H9 (cell line): ENCODE data around the gene CEP44. TPM values are rescaled to one million over a fixed set of nuclear protein-coding genes. Genes with fewer than 3 reads are reported as not detected.
"Not testable (repeated sequence)": the region's sequence is repeated elsewhere in the genome, so short reads cannot be mapped to it uniquely, and the experiment has no call there.

Experiments
- DNase-seq: peaks from one replicate; pipeline ENCODE4 v3.0.0-alpha.2; 2017
- H2AFZ ChIP-seq: one replicate; pipeline ENCODE4 v1.6.1; 2013; ENCODE audit warnings: mild to moderate bottlenecking, low read length, control low read depth, moderate library complexity
- H2AK5ac ChIP-seq: 2 replicates; pipeline ENCODE4 v1.6.1; 2013; ENCODE audit warnings: low read length, control low read depth, mixed read lengths; ENCODE audit not compliant: insufficient read length
- H2BK120ac ChIP-seq: one replicate; pipeline ENCODE4 v1.6.1; 2013; ENCODE audit warnings: low read depth, mild to moderate bottlenecking, low read length, control low read depth, inconsistent platforms; ENCODE audit not compliant: poor library complexity, severe bottlenecking
- H2BK12ac ChIP-seq: 2 replicates; pipeline ENCODE4 v1.6.1; 2013; ENCODE audit warnings: low read length, control low read depth, mixed read lengths, low read depth; ENCODE audit not compliant: insufficient read length
- H2BK15ac ChIP-seq: 2 replicates; pipeline ENCODE4 v1.6.1; 2013; ENCODE audit warnings: low read depth, low read length, control low read depth
- H2BK20ac ChIP-seq: one replicate; pipeline ENCODE4 v1.6.1; 2013; ENCODE audit warnings: low read depth, mild to moderate bottlenecking, low read length, control low read depth, inconsistent platforms; ENCODE audit not compliant: poor library complexity, severe bottlenecking
- H2BK5ac ChIP-seq: 2 replicates; pipeline ENCODE4 v1.6.1; 2013; ENCODE audit warnings: low read length, control low read depth, mixed read lengths; ENCODE audit not compliant: insufficient read length
- H3K14ac ChIP-seq: 2 replicates; pipeline ENCODE4 v1.6.1; 2013; ENCODE audit warnings: low read length, control low read depth; ENCODE audit not compliant: insufficient read depth
- H3K18ac ChIP-seq: 2 replicates; pipeline ENCODE4 v1.6.1; 2013; ENCODE audit warnings: low read depth, mild to moderate bottlenecking, mixed read lengths, low read length, control low read depth; ENCODE audit not compliant: insufficient read length
- H3K23ac ChIP-seq: 2 replicates; pipeline ENCODE4 v1.6.1; 2013; ENCODE audit warnings: low read length, control low read depth, mixed read lengths, low read depth; ENCODE audit not compliant: insufficient read length
- H3K23me2 ChIP-seq: 2 replicates; pipeline ENCODE4 v1.6.1; 2013; ENCODE audit warnings: low read depth, mild to moderate bottlenecking, mixed read lengths, low read length, control low read depth; ENCODE audit not compliant: insufficient read length, poor library complexity, severe bottlenecking
- H3K27ac ChIP-seq: 2 replicates; pipeline ENCODE4 v1.5.1; 2013; ENCODE audit warnings: low read length, control low read depth, mixed read lengths, low read depth; ENCODE audit not compliant: insufficient read length
- H3K27me3 ChIP-seq: 2 replicates; pipeline ENCODE4 v1.6.1; 2013; ENCODE audit warnings: low read length, control low read depth, inconsistent platforms; ENCODE audit not compliant: insufficient read depth
- H3K4ac ChIP-seq: 2 replicates; pipeline ENCODE4 v1.6.1; 2013; ENCODE audit warnings: low read depth, mild to moderate bottlenecking, control low read depth, inconsistent platforms, low read length, moderate library complexity
- H3K4me1 ChIP-seq: 2 replicates; pipeline ENCODE4 v1.6.1; 2013; ENCODE audit warnings: low read length, control low read depth, inconsistent platforms; ENCODE audit not compliant: insufficient read depth
- H3K4me2 ChIP-seq: 2 replicates; pipeline ENCODE4 v1.6.1; 2013; ENCODE audit warnings: low read length, control low read depth, mixed read lengths; ENCODE audit not compliant: insufficient read length, insufficient read depth
- H3K56ac ChIP-seq: 2 replicates; pipeline ENCODE4 v1.6.1; 2013; ENCODE audit warnings: low read depth, mild to moderate bottlenecking, mixed read lengths, low read length, control low read depth; ENCODE audit not compliant: insufficient read length
- H3K79me1 ChIP-seq: 2 replicates; pipeline ENCODE4 v1.6.1; 2013; ENCODE audit warnings: low read depth, mild to moderate bottlenecking, moderate library complexity, low read length, control low read depth, inconsistent platforms; ENCODE audit not compliant: insufficient read depth, poor library complexity, severe bottlenecking
- H3K79me2 ChIP-seq: 2 replicates; pipeline ENCODE4 v1.6.1; 2013; ENCODE audit warnings: low read length, control low read depth, inconsistent platforms; ENCODE audit not compliant: insufficient read depth
- H3K9ac ChIP-seq: 2 replicates; pipeline ENCODE4 v1.6.1; 2013; ENCODE audit warnings: low read length, control low read depth, mixed read lengths; ENCODE audit not compliant: insufficient read length; ENCODE audit errors: extremely low read depth
- H3K9me3 ChIP-seq: one replicate; pipeline ENCODE4 v1.6.1; 2013; ENCODE audit warnings: low read depth, low read length, inconsistent platforms; ENCODE audit not compliant: control insufficient read depth
- H3T11ph ChIP-seq: one replicate; pipeline ENCODE4 v1.6.1; 2013; ENCODE audit warnings: mild to moderate bottlenecking, low read length, control low read depth, inconsistent platforms
- H4K20me1 ChIP-seq: one replicate; pipeline ENCODE4 v1.6.1; 2013; ENCODE audit not compliant: control insufficient read depth, insufficient read length, insufficient read depth
- H4K5ac ChIP-seq: 2 replicates; pipeline ENCODE4 v1.6.1; 2013; ENCODE audit warnings: low read depth, mild to moderate bottlenecking, mixed read lengths, low read length, control low read depth; ENCODE audit not compliant: insufficient read length
- H4K8ac ChIP-seq: replicated peaks from 2 replicates; pipeline ENCODE4 v1.6.1; 2013; ENCODE audit warnings: low read length, control low read depth, mixed read lengths, low read depth; ENCODE audit not compliant: insufficient read length
- H4K91ac ChIP-seq: 2 replicates; pipeline ENCODE4 v1.6.1; 2013; ENCODE audit warnings: low read depth, mild to moderate bottlenecking, moderate library complexity, mixed read lengths, low read length, control low read depth; ENCODE audit not compliant: insufficient read length
- H3K27ac Mint-ChIP-seq, 3 experiments: 2 replicates in 2 of 3; 3 replicates in 1 of 3; pipeline ENCODE4 v1.8.0; 2020 to 2021; ENCODE audit warnings: mixed read lengths in 3 of 3, mild to moderate bottlenecking in 1 of 3, moderate library complexity in 1 of 3
- H3K27me3 Mint-ChIP-seq: 2 replicates; pipeline ENCODE4 v1.8.0; 2021; ENCODE audit warnings: low read depth, mild to moderate bottlenecking, moderate library complexity, mixed read lengths
- H3K36me3 Mint-ChIP-seq, 3 experiments: 2 replicates in 2 of 3; 3 replicates in 1 of 3; pipeline ENCODE4 v1.8.0; 2020 to 2021; ENCODE audit warnings: low read depth in 3 of 3, mixed read lengths in 3 of 3; ENCODE audit not compliant: insufficient read depth in 1 of 3
- H3K4me1 Mint-ChIP-seq, 2 experiments: 2 replicates each; pipeline ENCODE4 v1.8.0; 2020; ENCODE audit warnings: mixed read lengths in 2 of 2
- H3K4me3 Mint-ChIP-seq, 2 experiments: 2 replicates in 1 of 2; 3 replicates in 1 of 2; pipeline ENCODE4 v1.8.0; 2020 to 2021; ENCODE audit warnings: mild to moderate bottlenecking in 2 of 2, mixed read lengths in 2 of 2, moderate library complexity in 1 of 2
- H3K9me3 Mint-ChIP-seq, 2 experiments: 2 replicates in 1 of 2; 3 replicates in 1 of 2; pipeline ENCODE4 v1.8.0; 2020; ENCODE audit warnings: mild to moderate bottlenecking in 2 of 2, mixed read lengths in 2 of 2, moderate library complexity in 1 of 2
- WGBS: extraction: QIAGEN DNeasy Blood & Tissue Kit; methylation state at CpG from one replicate; pipeline ENCODE4 v1.1.7; 2013; ENCODE audit warnings: missing lambda C conversion rate, low lambda C conversion rate, mixed read lengths; ENCODE audit not compliant: insufficient read length; ENCODE audit errors: extremely low coverage; 5-methylcytosine and 5-hydroxymethylcytosine counted together
- total RNA-seq: library from RNA; stranded (reverse); gene quantifications from 2 replicates; pipeline ENCODE4 v1.2.1, GENCODE V29; 2021

CEP44 gene
- total RNA-seq, 1 experiment from 2014 or later: 16.5 TPM

DNA sequence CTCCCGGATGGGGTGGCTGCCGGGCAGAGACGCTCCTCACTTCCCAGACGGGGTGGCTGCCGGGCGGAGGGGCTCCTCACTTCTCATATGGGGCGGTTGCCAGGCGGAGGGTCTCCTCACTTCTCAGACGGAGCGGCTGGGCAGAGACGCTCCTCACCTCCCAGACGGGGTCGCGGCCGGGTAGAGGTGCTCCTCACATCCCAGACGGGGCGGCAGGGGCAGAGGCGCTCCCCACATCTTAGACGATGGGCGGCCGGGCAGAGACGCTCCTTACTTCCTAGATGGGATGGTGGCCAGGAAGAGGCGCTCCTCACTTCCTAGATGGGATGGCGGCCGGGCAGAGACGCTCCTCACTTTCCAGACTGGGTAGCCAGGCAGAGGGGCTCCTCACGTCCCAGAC, 11.4 kb downstream of the CEP44 start:
- not testable (repeated sequence) for H3K4me1 ChIP-seq, H3K56ac ChIP-seq, H3K79me1 ChIP-seq, H3K4ac ChIP-seq, H3K18ac ChIP-seq, H3K23ac ChIP-seq, DNase-seq, H4K91ac ChIP-seq, H4K5ac ChIP-seq, H3K27ac Mint-ChIP-seq, H4K20me1 ChIP-seq, H2BK15ac ChIP-seq, H4K8ac ChIP-seq, H3K27ac ChIP-seq, H3T11ph ChIP-seq, H2BK120ac ChIP-seq, H2BK5ac ChIP-seq, H3K4me1 Mint-ChIP-seq, H3K14ac ChIP-seq, H2AFZ ChIP-seq, H2BK12ac ChIP-seq, H3K4me2 ChIP-seq, H3K9ac ChIP-seq, H2BK20ac ChIP-seq, H2AK5ac ChIP-seq, H3K4me3 Mint-ChIP-seq, H3K23me2 ChIP-seq, H3K79me2 ChIP-seq, H3K27me3 Mint-ChIP-seq, H3K9me3 ChIP-seq, H3K27me3 ChIP-seq
- Mint-ChIP-seq H3K9me3 (peaks cover 21 to 29% of the 10 kb centered on the region in 2 experiments), H3K36me3 (peaks cover 25 to 38% (median 36%) of the 10 kb centered on the region in 3 experiments)
- no CpG with 5 or more reads among the region's 27 CpGs for WGBS
